SHP77 (cell line): ENCODE results near the gene LRRC8D.

Experiments used
- DNase-seq, 2 experiments: peaks; one replicate each; lab custom pipeline; 2025; lab: John Stamatoyannopoulos, UW

LRRC8D gene

GRCh38 chr1:89807503-89807902, 13.3 kb upstream of the LRRC8D start:
- DNase-seq, result no peak

DNA sequence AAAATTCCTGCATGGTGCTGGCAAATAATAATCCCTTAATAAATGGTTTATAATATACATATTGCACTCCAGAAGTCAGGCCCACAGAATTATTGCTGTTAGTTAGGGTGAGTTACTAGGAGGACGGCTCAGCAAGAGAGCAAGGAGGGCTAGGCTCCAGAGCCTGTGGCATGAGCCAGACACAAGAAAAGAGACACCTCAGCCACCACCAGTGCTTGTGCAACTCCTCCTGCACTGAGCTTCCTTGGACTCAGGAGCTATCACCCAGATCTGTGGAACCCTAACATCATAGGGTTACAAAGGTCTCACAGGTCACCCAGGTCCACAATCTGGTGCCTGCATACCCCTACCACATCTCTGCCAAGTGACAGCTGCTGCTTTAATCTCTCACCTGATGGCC, 12.8 kb upstream of the LRRC8D start:
- no peak for DNase-seq

DNA sequence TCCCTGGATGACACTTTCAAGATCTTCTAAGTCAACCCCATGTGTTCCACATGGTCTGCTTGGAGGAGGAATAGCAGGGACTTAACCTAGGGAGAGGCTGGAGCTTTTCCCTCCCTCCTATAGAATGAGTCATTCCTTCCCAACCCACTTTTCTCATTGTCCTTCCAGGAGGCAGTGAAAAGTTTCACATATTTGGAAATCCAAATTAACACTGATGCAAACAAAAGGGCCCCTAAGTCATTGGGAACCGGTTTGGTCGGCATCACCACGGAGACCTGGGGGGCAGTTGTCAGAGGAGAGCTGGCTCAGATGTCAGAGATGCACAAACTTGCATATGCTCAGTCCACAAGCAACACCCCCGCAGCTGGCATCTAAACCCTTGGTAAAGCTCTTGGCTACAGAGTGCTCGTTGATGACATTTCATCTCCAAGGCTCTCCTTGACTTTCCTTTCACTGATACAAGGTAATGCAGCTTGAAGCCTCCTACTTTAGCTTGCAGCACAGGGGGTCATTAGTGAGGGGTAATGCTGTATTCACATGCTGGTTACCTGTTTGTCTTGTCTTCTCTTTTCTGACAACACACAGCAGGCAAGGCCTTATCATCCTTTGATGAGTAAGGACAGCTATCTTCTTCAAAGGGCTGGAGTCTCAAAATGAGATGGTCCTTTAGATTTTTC, 12.3 kb upstream of the LRRC8D start:
- no peak for DNase-seq

DNA sequence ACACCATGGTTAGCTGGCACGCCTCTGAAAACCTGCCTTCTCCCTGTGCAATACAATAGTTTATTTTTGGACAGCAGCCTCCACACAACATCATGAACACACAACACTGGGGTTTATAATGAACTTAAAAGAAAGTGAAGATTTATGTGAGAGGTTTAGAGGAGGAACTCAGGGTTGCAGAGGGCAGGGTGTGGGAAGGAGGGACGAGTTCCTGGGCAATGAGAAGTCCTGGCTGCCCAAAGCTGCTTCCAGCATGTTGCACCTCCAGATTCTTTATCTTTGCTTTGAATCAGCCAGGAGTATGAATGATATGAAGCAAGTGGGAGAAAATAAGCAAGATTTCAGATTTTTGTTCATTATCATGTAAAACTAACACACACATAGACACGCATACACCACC, 11.3 kb upstream of the LRRC8D start:
- DNase-seq, result no peak

- no peak for DNase-seq
Observed at GRCh38 chr1:89810302-89810701, 10.5 kb upstream of the LRRC8D start.

- DNase-seq, result no peak
Observed at GRCh38 chr1:89810880-89811279, 10.0 kb upstream of the LRRC8D start.

- no peak for DNase-seq
Observed at GRCh38 chr1:89812992-89813391, 7.8 kb upstream of the LRRC8D start.

DNA sequence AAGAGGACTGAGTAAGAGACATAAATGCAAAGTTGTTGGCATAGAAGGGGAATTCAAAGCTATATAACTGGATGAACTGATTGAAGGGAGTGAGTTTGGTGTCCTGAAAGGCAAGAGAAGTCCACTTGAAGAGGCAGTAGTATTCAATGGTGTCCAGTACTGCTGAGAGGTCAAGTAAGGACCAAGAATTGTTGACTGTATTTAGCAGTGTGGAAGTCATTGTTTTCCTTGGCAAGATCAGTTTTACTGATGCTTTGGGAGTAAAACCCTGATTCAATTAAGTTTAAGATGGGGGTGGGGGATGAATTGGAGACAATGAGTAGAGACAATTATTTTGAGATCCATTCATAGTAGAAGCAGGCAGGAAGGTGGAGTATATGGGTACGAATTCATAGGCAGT, 5.8 kb upstream of the LRRC8D start:
- DNase-seq, result no peak

DNA sequence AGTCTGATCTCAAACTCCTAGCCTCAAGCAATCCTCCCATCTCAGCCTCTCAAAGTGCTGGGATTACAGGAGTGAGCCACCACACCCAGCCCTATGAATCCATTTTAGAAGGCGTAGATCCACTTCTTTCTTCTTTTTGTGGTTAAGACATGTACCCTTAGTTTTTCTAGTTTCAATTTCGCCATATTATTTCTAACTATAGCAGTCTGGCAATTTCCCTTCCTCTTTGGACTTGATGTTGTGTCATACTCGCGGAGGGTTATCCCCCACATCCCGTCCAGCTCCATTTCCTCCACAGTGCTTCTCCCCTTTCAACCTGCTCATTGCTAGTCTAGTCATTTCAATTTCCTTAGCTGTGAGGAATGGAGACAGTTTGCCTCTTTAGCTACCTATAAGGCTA, 5.2 kb upstream of the LRRC8D start:
- no peak for DNase-seq

GRCh38 chr1:89816366-89816765, 4.5 kb upstream of the LRRC8D start:
- DNase-seq, result no peak

- DNase-seq, result peak; percentile 33 to 69
Observed at GRCh38 chr1:89821322-89822108, 683 bp downstream of the LRRC8D start.

DNA sequence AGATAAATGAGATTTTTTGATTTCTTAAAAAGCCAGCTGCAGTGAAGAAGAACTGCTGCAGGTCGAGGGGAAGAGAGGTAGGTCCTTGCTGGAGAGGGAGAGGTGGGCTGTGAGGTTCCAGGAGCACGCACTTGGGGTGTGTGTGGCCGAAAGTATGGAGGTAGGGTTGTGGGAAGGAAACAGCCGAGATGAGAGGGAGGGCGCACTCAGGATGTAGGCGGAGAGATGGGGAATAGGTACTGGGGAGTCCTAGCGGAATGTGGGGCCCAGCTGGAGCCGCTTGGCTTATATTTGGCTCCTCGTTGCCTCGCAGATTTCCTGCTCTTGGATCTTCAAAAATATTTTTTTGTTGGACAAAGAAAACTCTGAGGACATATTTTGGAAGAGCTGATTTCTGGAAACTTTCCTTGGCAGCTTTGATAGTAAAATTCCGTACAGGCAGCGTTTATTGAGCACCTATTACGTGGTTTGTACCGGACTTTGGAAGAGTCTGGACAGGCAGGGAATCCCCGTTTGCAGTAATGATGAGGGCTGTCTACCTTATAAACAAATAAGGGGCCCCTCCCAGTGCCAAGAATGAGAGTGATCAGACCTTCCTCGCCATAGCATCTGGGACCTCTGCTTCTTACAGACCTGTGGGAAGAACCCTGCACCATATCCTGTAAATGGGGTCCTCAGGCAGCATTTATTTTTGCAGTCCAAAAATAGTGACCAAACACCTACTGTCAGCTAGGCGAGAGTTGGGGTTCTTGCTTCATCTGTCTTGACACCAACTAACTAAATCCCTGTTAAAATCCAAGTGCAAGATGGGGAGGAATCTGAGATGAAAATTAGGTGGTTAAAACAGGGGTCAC, 1.5 kb downstream of the LRRC8D start:
- no peak for DNase-seq

- DNase-seq, result no peak
Observed at GRCh38 chr1:89822999-89823628, 2.3 kb downstream of the LRRC8D start.

GRCh38 chr1:89823679-89824292, 3.0 kb downstream of the LRRC8D start:
- DNase-seq, result no peak

DNA sequence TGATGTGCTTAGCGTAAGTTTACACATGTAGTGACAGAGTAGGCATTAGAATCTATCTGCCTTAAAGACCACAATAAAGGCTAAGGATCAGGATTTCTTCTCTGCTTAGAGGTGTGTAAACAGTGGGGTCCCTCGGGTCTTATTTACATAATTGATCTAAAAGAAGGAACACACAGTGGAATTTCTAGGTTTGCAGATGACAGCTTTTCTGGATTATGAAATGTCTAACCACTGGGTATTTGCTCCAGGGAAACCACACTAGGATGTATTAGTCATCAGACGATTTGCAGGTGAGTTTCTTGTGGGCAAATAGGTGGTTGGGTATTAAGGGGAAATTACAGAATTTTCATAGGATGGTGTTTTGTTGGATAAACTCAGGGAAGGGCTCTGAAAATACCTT, 5.8 kb downstream of the LRRC8D start:
- DNase-seq, result no peak

DNA sequence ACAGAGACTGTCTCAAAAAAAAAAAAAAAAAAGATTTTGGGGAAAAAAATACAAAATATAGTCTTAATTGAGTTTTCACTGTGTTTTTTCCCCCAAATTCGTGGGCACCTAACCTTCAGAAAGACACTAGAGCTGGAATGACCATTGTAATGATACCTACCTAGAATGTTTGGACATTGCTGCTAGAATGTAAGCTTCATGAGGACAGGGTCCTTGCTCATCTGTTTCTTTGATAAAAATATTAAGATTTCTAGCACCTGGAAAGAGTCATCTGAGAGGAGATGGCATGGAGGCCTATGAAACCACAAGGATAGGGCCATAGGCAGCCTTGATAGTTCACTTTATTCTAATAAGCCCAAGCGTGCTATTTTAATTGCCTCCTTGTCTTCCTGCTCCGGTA, 6.5 kb downstream of the LRRC8D start:
- no peak for DNase-seq

DNA sequence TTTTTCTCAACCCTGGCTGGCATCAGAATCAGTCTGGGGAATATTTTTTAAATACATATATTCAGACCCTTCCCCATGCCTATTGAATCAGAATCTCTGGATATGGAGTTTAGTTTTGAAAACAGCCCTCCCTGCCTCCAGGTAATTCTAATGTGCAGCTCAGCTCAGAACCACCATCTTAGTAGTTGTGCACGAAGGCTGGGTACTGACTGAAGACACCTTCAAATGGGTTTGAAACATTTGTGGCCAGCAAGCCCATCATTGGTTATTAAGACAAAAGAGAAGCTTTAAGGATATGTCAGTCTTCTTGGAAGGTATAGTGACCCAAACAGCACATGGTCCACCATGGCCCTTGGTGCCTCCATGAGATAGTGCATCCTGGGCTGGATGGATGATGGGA, 7.1 kb downstream of the LRRC8D start:
- DNase-seq, result no peak

- no peak for DNase-seq
Observed at GRCh38 chr1:89829186-89829585, 8.4 kb downstream of the LRRC8D start.

GRCh38 chr1:89831462-89832120, 10.8 kb downstream of the LRRC8D start:
- DNase-seq, result no peak

- DNase-seq, result no peak
Observed at GRCh38 chr1:89832496-89833127, 11.8 kb downstream of the LRRC8D start.
